IPS-20b (cell line): ENCODE data around the gene LYPD6B.

Experiments used
- H3K27ac ChIP-seq: one replicate; pipeline ENCODE4 v1.5.1; 2013; ENCODE audit warnings: low read length
- H3K27me3 ChIP-seq: 2 replicates; pipeline ENCODE4 v1.6.1; 2013; ENCODE audit warnings: mild to moderate bottlenecking, low read length, inconsistent platforms; ENCODE audit not compliant: insufficient read depth
- H3K36me3 ChIP-seq: 2 replicates; pipeline ENCODE4 v1.6.1; 2013; ENCODE audit warnings: low read depth, mild to moderate bottlenecking, inconsistent platforms, low read length, moderate library complexity; ENCODE audit not compliant: insufficient read depth
- H3K4me1 ChIP-seq: 2 replicates; pipeline ENCODE4 v1.6.1; 2013; ENCODE audit warnings: mild to moderate bottlenecking, control low read depth, inconsistent platforms, low read length, moderate library complexity; ENCODE audit not compliant: insufficient read depth
- H3K4me3 ChIP-seq: 2 replicates; pipeline ENCODE4 v1.5.1; 2013; ENCODE audit warnings: mild to moderate bottlenecking, low read length, inconsistent platforms
- H3K9ac ChIP-seq: 2 replicates; pipeline ENCODE4 v1.6.1; 2013; ENCODE audit warnings: low read depth, mild to moderate bottlenecking, inconsistent platforms, low read length, moderate library complexity
- H3K9me3 ChIP-seq: 2 replicates; pipeline ENCODE4 v1.6.1; 2013; ENCODE audit warnings: mild to moderate bottlenecking, low read depth, low read length, inconsistent platforms; ENCODE audit not compliant: insufficient read depth

The LYPD6B gene

GRCh38 chr2:149170911-149171310 is 132.4 kb downstream of the LYPD6B start:
- no peaks in the 10 kb centered on the region for H3K27me3 ChIP-seq
- no peaks in the 10 kb centered on the region for H3K9me3 ChIP-seq
- no peaks in the 10 kb centered on the region; the same call in 1 of the 2 replicates for H3K4me1 ChIP-seq
- no peak overlapping the region for H3K4me3 ChIP-seq
- H3K36me3 ChIP-seq: no peaks in the 10 kb centered on the region
- H3K27ac ChIP-seq: no peak overlapping the region
- no peak overlapping the region for H3K9ac ChIP-seq

GRCh38 chr2:149173220-149173619 is 134.7 kb downstream of the LYPD6B start:
- Histone ChIP-seq H3K27me3 (no peaks in the 10 kb centered on the region), H3K9ac (no peak overlapping the region), H3K27ac (no peak overlapping the region), H3K36me3 (no peaks in the 10 kb centered on the region), H3K4me1 (no peaks in the 10 kb centered on the region; the same call in 1 of the 2 replicates), H3K9me3 (no peaks in the 10 kb centered on the region), H3K4me3 (no peak overlapping the region)

- Histone ChIP-seq H3K27ac (no peak overlapping the region), H3K9me3 (no peaks in the 10 kb centered on the region), H3K4me1 (no peaks in the 10 kb centered on the region), H3K9ac (no peak overlapping the region), H3K27me3 (no peaks in the 10 kb centered on the region), H3K36me3 (no peaks in the 10 kb centered on the region), H3K4me3 (no peak overlapping the region)
Measured at GRCh38 chr2:149175956-149176355, 137.5 kb downstream of the LYPD6B start.

- no peaks in the 10 kb centered on the region for H3K4me1 ChIP-seq
- no peak overlapping the region for H3K27ac ChIP-seq
- H3K9me3 ChIP-seq: no peaks in the 10 kb centered on the region
- no peaks in the 10 kb centered on the region for H3K36me3 ChIP-seq
- no peaks in the 10 kb centered on the region for H3K27me3 ChIP-seq
- no peak overlapping the region for H3K4me3 ChIP-seq
- H3K9ac ChIP-seq: no peak overlapping the region
Measured at GRCh38 chr2:149178612-149179011, 140.1 kb downstream of the LYPD6B start.

GRCh38 chr2:149180226-149180875 is 141.9 kb downstream of the LYPD6B start:
- H3K27me3 ChIP-seq: no peaks in the 10 kb centered on the region
- H3K4me3 ChIP-seq: no peak overlapping the region
- no peak overlapping the region for H3K9ac ChIP-seq
- H3K4me1 ChIP-seq: no peaks in the 10 kb centered on the region
- no peaks in the 10 kb centered on the region for H3K9me3 ChIP-seq
- no peaks in the 10 kb centered on the region for H3K36me3 ChIP-seq
- no peak overlapping the region for H3K27ac ChIP-seq

GRCh38 chr2:149183187-149183586 is 144.7 kb downstream of the LYPD6B start:
- Histone ChIP-seq H3K36me3 (no peaks in the 10 kb centered on the region), H3K4me1 (no peaks in the 10 kb centered on the region), H3K9me3 (no peaks in the 10 kb centered on the region), H3K4me3 (no peak overlapping the region), H3K9ac (no peak overlapping the region), H3K27me3 (no peaks in the 10 kb centered on the region), H3K27ac (no peak overlapping the region)

- H3K36me3 ChIP-seq: no peaks in the 10 kb centered on the region
- no peak overlapping the region for H3K9ac ChIP-seq
- no peaks in the 10 kb centered on the region for H3K27me3 ChIP-seq
- no peaks in the 10 kb centered on the region for H3K9me3 ChIP-seq
- H3K4me3 ChIP-seq: no peak overlapping the region
- H3K4me1 ChIP-seq: no peaks in the 10 kb centered on the region
- no peak overlapping the region for H3K27ac ChIP-seq
Measured at GRCh38 chr2:149184991-149185390, 146.5 kb downstream of the LYPD6B start.

GRCh38 chr2:149185942-149186490 is 147.5 kb downstream of the LYPD6B start:
- H3K4me1 ChIP-seq: no peaks in the 10 kb centered on the region
- H3K9me3 ChIP-seq: no peaks in the 10 kb centered on the region
- H3K27me3 ChIP-seq: no peaks in the 10 kb centered on the region
- no peak overlapping the region for H3K9ac ChIP-seq
- H3K27ac ChIP-seq: no peak overlapping the region
- H3K4me3 ChIP-seq: no peak overlapping the region
- no peaks in the 10 kb centered on the region for H3K36me3 ChIP-seq

- H3K4me3 ChIP-seq: no peak overlapping the region
Measured at GRCh38 chr2:149187057-149187456, 148.6 kb downstream of the LYPD6B start.

GRCh38 chr2:149188291-149188690 is 149.8 kb downstream of the LYPD6B start:
- Histone ChIP-seq H3K36me3 (no peaks in the 10 kb centered on the region), H3K4me3 (no peak overlapping the region), H3K27me3 (no peaks in the 10 kb centered on the region), H3K27ac (no peak overlapping the region), H3K4me1 (no peaks in the 10 kb centered on the region), H3K9me3 (no peaks in the 10 kb centered on the region), H3K9ac (no peak overlapping the region)

More at GRCh38 chr2:149187057-149187456, 148.6 kb downstream of the LYPD6B start:
- no peaks in the 10 kb centered on the region for H3K27me3 ChIP-seq
- H3K9ac ChIP-seq: no peak overlapping the region
- H3K36me3 ChIP-seq: no peaks in the 10 kb centered on the region
- no peaks in the 10 kb centered on the region for H3K4me1 ChIP-seq
- no peaks in the 10 kb centered on the region for H3K9me3 ChIP-seq
- no peak overlapping the region for H3K27ac ChIP-seq

- Histone ChIP-seq H3K27me3 (no peaks in the 10 kb centered on the region), H3K9ac (no peak overlapping the region), H3K36me3 (no peaks in the 10 kb centered on the region), H3K4me1 (no peaks in the 10 kb centered on the region), H3K27ac (no peak overlapping the region), H3K9me3 (no peaks in the 10 kb centered on the region), H3K4me3 (no peak overlapping the region)
Measured at GRCh38 chr2:149189769-149190168, 151.3 kb downstream of the LYPD6B start.

- H3K9ac ChIP-seq: no peak overlapping the region
- H3K4me1 ChIP-seq: no peaks in the 10 kb centered on the region
- no peaks in the 10 kb centered on the region for H3K27me3 ChIP-seq
- H3K36me3 ChIP-seq: no peaks in the 10 kb centered on the region
- no peak overlapping the region for H3K4me3 ChIP-seq
- H3K27ac ChIP-seq: no peak overlapping the region
- no peaks in the 10 kb centered on the region for H3K9me3 ChIP-seq
Measured at GRCh38 chr2:149191915-149192314, 153.4 kb downstream of the LYPD6B start.
